DOHH2 (cell line): ENCODE data around the gene LRRC32.

Experiments used
- CTCF ChIP-seq: fragments of 200-600 bp; sonication (generic); IDR thresholded peaks from one replicate; pipeline ENCODE4 v1.5.1; 2014; ENCODE audit warnings: antibody characterized with exemption, mild to moderate bottlenecking, low read depth, low read length; ENCODE audit not compliant: poor library complexity, severe bottlenecking
- EZH2phosphoT487 ChIP-seq: fragments of 200-600 bp; sonication (generic); IDR thresholded peaks from 2 replicates; pipeline ENCODE4 v1.6.1; 2017; ENCODE audit warnings: borderline replicate concordance, mild to moderate bottlenecking, antibody characterized with exemption, low read length, moderate library complexity, mixed read lengths

GRCh38 chr11:76612226-76612625 lies 58.3 kb downstream of the LRRC32 start:
- TF ChIP-seq CTCF (no peak), EZH2phosphoT487 (no peak)
